HepG2 (cell line): Measurements from ENCODE around the gene TMEM135. TPM values are rescaled to one million over a fixed set of nuclear protein-coding genes. Genes with fewer than 3 reads are reported as not detected.

Experiments
- CC2D1A ChIP-seq: sonication (generic); formaldehyde crosslinking; IDR thresholded peaks from 2 replicates; pipeline ENCODE4 v1.8.1; 2023; ENCODE audit warnings: mild to moderate bottlenecking, missing genetic modification reagents
- EP300 ChIP-seq, 3 experiments: sonication (generic) in 1 of 3; formaldehyde crosslinking in 1 of 3; IDR thresholded peaks; 2 replicates each; pipeline versions ENCODE4 v1.5.1 to v1.6.1; 2011 to 2020; ENCODE audit warnings: low read depth in 2 of 3, low read length in 2 of 3, borderline replicate concordance in 1 of 3, improper control_type of control experiment in 1 of 3, mild to moderate bottlenecking in 1 of 3, missing genetic modification reagents in 1 of 3, moderate library complexity in 1 of 3
- FOXK2 ChIP-seq: fragments of 450-650 bp; IDR thresholded peaks from 2 replicates; pipeline ENCODE4 v1.6.1; 2016
- HMGA1 ChIP-seq: sonication (generic); formaldehyde crosslinking; conservative IDR thresholded peaks from 2 replicates; pipeline ENCODE4 v1.4.0; 2020; ENCODE audit warnings: missing genetic modification reagents
- KMT2A ChIP-seq: sonication (generic); formaldehyde crosslinking; IDR thresholded peaks from 2 replicates; pipeline ENCODE4 v1.4.0; 2020; ENCODE audit warnings: missing genetic modification reagents
- MED13 ChIP-seq: sonication (generic); formaldehyde crosslinking; IDR thresholded peaks from 2 replicates; pipeline ENCODE4 v1.5.0; 2020; ENCODE audit warnings: missing genetic modification reagents
- NR2F6 ChIP-seq, 2 experiments: IDR thresholded peaks; 2 replicates each; pipeline ENCODE4 v1.6.1; 2016; ENCODE audit warnings: antibody characterized with exemption in 1 of 2, mild to moderate bottlenecking in 1 of 2
- REPIN1 ChIP-seq: sonication (generic); formaldehyde crosslinking; IDR thresholded peaks from 2 replicates; pipeline ENCODE4 v1.8.0; 2022; ENCODE audit warnings: missing genetic modification reagents, low read depth, mild to moderate bottlenecking, borderline replicate concordance
- RXRB ChIP-seq: IDR thresholded peaks from 2 replicates; pipeline ENCODE4 v1.6.1; 2016; ENCODE audit warnings: borderline replicate concordance, missing genetic modification reagents, missing compliant biosample characterization
- SKI ChIP-seq: fragments of 450-650 bp; IDR thresholded peaks from one replicate; pipeline ENCODE4 v1.6.1; 2018; ENCODE audit warnings: mild to moderate bottlenecking; ENCODE audit not compliant: partially characterized antibody
- SRSF1 ChIP-seq: fragments of 200-400 bp; formaldehyde crosslinking; optimal IDR thresholded peaks from 2 replicates; pipeline ENCODE3; 2017; ENCODE audit warnings: mild to moderate bottlenecking, low read depth, low read length, moderate library complexity
- TEAD3 ChIP-seq: optimal IDR thresholded peaks from 2 replicates; pipeline ENCODE3; 2016; ENCODE audit warnings: borderline replicate concordance
- U2AF1 ChIP-seq: fragments of 200-400 bp; formaldehyde crosslinking; optimal IDR thresholded peaks from 2 replicates; pipeline ENCODE3; 2017; ENCODE audit warnings: mild to moderate bottlenecking, low read depth, low read length
- ZBTB1 ChIP-seq: sonication (generic); formaldehyde crosslinking; IDR thresholded peaks from 2 replicates; pipeline ENCODE4 v1.4.0; 2020; ENCODE audit warnings: missing genetic modification reagents, borderline replicate concordance
- ZMYM2 ChIP-seq: sonication (generic); formaldehyde crosslinking; IDR thresholded peaks from 2 replicates; pipeline ENCODE4 v1.8.0; 2022; ENCODE audit warnings: mild to moderate bottlenecking, missing genetic modification reagents
- ZNF331 ChIP-seq: sonication (generic); formaldehyde crosslinking; IDR thresholded peaks from 2 replicates; pipeline ENCODE4 v1.4.0; 2020; ENCODE audit warnings: missing genetic modification reagents
- ZNF350 ChIP-seq: sonication (generic); formaldehyde crosslinking; IDR thresholded peaks from 2 replicates; pipeline ENCODE4 v1.4.0; 2020; ENCODE audit warnings: mild to moderate bottlenecking, low read depth, missing genetic modification reagents, borderline replicate concordance
- ZNF777 ChIP-seq: sonication (generic); formaldehyde crosslinking; IDR thresholded peaks from 2 replicates; pipeline ENCODE4 v1.4.0; 2020; ENCODE audit warnings: missing genetic modification reagents
- polyA plus RNA-seq, 8 experiments: library from polyadenylated mRNA; depleted of rRNA in 3 of 8; stranded (reverse) in 7 of 8; unstranded in 1 of 8; fragments of >200 nt; fragmentation: Illumina TruSeq in 4 of 8; extraction: Trizol in 4 of 8; gene quantifications; 2 replicates each; pipeline versions ENCODE4 v1.2.1 to v1.2.3, GENCODE V29; 2011 to 2016; ENCODE audit warnings: low read depth in 4 of 8, missing spikeins in 1 of 8, mixed read lengths in 1 of 8; ENCODE audit not compliant: insufficient read depth in 1 of 8
- total RNA-seq, 5 experiments: library from RNA; depleted of rRNA; stranded (reverse); fragments of >200 nt; fragmentation: Illumina TruSeq; extraction: Trizol; gene quantifications; 2 replicates each; pipeline ENCODE4 v1.2.3, GENCODE V29; 2016; ENCODE audit warnings: low read depth in 1 of 5
- TF ChIP-seq, protein P1 (sequence below), 2 experiments: sonication (generic) in 1 of 2; formaldehyde crosslinking in 1 of 2; IDR thresholded peaks; 2 replicates each; pipeline versions ENCODE4 v1.4.0 to v1.6.1; 2016 to 2020; ENCODE audit warnings: borderline replicate concordance in 1 of 2, low read depth in 1 of 2, mild to moderate bottlenecking in 1 of 2, missing genetic modification reagents in 1 of 2
- TF ChIP-seq, protein P2 (sequence below): sonication (generic); formaldehyde crosslinking; IDR thresholded peaks from 2 replicates; pipeline ENCODE4 v1.5.1; 2020; ENCODE audit warnings: missing genetic modification reagents, mild to moderate bottlenecking, borderline replicate concordance
- TF ChIP-seq, protein P3 (sequence below): IDR thresholded peaks from 2 replicates; pipeline ENCODE4 v1.6.1; 2016; ENCODE audit warnings: missing biosample characterization, missing genetic modification reagents, low read depth
- TF ChIP-seq, protein P4 (sequence below): sonication (generic); formaldehyde crosslinking; IDR thresholded peaks from 2 replicates; pipeline ENCODE4 v1.5.0; 2020; ENCODE audit warnings: missing genetic modification reagents, mild to moderate bottlenecking, borderline replicate concordance
- TF ChIP-seq, protein P5 (sequence below): IDR thresholded peaks from 2 replicates; pipeline ENCODE4 v1.6.1; 2016

Gene TMEM135
- total and polyA plus RNA-seq, 2 of the 13 experiments (the other 11 are each of a cell fraction or from before 2014, with no cell fraction given): 36.6 to 88.9 TPM

DNA sequence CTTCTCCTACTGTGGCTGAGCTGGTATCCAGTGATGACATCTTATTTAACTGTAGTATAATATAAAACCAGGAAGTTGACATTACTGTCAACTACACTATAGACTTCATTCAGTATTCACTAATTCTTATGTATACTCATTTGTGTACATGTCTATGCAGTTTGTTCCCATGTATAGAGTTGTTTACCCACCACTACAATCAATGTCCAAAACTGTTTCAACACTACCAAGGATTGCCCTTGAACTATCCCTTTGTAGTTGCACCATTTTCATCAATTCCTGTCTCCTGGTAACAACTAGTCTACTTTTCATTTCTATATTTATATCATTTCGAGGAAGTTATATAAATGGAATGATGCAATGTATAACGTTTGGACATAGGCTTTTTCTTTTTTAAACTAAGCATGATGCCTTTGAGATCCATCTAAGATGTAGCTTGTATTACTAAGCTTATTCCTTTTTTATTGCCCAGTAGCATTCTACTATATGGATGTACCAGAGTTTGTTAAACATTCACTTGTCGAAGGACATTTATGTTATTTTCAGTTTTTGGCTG lies 39.2 kb downstream of the TMEM135 start (continued):
- TF ChIP-seq, protein P1, sequence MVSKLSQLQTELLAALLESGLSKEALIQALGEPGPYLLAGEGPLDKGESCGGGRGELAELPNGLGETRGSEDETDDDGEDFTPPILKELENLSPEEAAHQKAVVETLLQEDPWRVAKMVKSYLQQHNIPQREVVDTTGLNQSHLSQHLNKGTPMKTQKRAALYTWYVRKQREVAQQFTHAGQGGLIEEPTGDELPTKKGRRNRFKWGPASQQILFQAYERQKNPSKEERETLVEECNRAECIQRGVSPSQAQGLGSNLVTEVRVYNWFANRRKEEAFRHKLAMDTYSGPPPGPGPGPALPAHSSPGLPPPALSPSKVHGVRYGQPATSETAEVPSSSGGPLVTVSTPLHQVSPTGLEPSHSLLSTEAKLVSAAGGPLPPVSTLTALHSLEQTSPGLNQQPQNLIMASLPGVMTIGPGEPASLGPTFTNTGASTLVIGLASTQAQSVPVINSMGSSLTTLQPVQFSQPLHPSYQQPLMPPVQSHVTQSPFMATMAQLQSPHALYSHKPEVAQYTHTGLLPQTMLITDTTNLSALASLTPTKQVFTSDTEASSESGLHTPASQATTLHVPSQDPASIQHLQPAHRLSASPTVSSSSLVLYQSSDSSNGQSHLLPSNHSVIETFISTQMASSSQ (IDR thresholded peaks at IDR 0.05; ENCODE audit: low read depth): peak; percentile 63
- TF ChIP-seq, protein P1 (CRISPR knock-in tag; IDR thresholded peaks at IDR 0.05; ENCODE audit: borderline replicate concordance): peak; percentile 75; the same call in 1 of the 2 replicates
- TF ChIP-seq MED13: no peak
- no peak for TF ChIP-seq HMGA1 (CRISPR knock-in tag)
- TF ChIP-seq TEAD3: no peak
- TF ChIP-seq ZNF331 (CRISPR knock-in tag): peak; percentile 75; the same call in 1 of the 2 replicates
- TF ChIP-seq, protein P2, sequence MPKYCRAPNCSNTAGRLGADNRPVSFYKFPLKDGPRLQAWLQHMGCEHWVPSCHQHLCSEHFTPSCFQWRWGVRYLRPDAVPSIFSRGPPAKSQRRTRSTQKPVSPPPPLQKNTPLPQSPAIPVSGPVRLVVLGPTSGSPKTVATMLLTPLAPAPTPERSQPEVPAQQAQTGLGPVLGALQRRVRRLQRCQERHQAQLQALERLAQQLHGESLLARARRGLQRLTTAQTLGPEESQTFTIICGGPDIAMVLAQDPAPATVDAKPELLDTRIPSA: no peak
- TF ChIP-seq ZNF777 (CRISPR knock-in tag): no peak
- no peak for TF ChIP-seq ZBTB1 (CRISPR knock-in tag)
- TF ChIP-seq, protein P3, sequence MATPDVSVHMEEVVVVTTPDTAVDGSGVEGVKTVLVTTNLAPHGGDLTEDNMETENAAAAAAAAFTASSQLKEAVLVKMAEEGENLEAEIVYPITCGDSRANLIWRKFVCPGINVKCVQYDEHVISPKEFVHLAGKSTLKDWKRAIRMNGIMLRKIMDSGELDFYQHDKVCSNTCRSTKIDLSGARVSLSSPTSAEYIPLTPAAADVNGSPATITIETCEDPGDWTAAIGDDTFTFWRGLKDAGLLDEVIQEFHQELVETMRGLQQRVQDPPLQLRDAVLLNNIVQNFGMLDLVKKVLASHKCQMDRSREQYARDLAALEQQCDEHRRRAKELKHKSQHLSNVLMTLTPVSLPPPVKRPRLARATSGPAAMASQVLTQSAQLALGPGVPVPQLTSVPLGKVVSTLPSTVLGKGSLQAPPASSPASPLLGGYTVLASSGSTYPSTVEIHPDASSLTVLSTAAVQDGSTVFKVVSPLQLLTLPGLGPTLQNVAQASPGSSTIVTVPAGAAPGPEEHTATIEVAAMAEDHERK (CRISPR knock-in tag): no peak
- peak; percentile 88 for TF ChIP-seq FOXK2
- peak; percentile 61 to 89; a peak in 3 of 4 replicates for TF ChIP-seq EP300 (IDR thresholded peaks at IDR 0.05; ENCODE audit: low read depth in 2 of 2, low read length in 2 of 2)
- peak; percentile 67 for TF ChIP-seq EP300 (CRISPR knock-in tag; IDR thresholded peaks at IDR 0.05; ENCODE audit: borderline replicate concordance)
- TF ChIP-seq, protein P4, sequence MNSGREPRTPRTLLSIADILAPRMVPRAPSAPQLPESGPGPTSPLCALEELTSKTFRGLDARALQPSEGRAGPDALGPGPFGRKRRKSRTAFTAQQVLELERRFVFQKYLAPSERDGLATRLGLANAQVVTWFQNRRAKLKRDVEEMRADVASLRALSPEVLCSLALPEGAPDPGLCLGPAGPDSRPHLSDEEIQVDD (CRISPR knock-in tag): no peak
- TF ChIP-seq CC2D1A (CRISPR knock-in tag): no peak
- TF ChIP-seq SKI: peak; percentile 98
- TF ChIP-seq U2AF1: no peak
- TF ChIP-seq NR2F6 (IDR thresholded peaks at IDR 0.05): peak; percentile 45
- peak; percentile 65; the same call in 1 of the 2 replicates for TF ChIP-seq NR2F6 (CRISPR knock-in tag; IDR thresholded peaks at IDR 0.05)
- TF ChIP-seq RXRB (CRISPR knock-in tag): peak; percentile 88
- no peak for TF ChIP-seq ZNF350
- no peak for TF ChIP-seq SRSF1
- TF ChIP-seq REPIN1 (CRISPR knock-in tag): no peak
- TF ChIP-seq KMT2A (CRISPR knock-in tag): no peak
- TF ChIP-seq, protein P5, sequence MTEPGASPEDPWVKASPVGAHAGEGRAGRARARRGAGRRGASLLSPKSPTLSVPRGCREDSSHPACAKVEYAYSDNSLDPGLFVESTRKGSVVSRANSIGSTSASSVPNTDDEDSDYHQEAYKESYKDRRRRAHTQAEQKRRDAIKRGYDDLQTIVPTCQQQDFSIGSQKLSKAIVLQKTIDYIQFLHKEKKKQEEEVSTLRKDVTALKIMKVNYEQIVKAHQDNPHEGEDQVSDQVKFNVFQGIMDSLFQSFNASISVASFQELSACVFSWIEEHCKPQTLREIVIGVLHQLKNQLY: peak; percentile 30; the same call in 1 of the 2 replicates
- peak; percentile 87 for TF ChIP-seq ZMYM2 (CRISPR knock-in tag)
